ENCODE data around the gene HOXD13.

Gene HOXD13

GRCh38 chr2:176081376-176081836 is 11.1 kb upstream of the HOXD13 start:
- DNase-seq (ENCODE audit: low read depth in 2 of 2) = no peak

- DNase-seq (ENCODE audit: low read depth in 2 of 2) = no peak
Measured at GRCh38 chr2:176081837-176082524, 10.5 kb upstream of the HOXD13 start.

DNA sequence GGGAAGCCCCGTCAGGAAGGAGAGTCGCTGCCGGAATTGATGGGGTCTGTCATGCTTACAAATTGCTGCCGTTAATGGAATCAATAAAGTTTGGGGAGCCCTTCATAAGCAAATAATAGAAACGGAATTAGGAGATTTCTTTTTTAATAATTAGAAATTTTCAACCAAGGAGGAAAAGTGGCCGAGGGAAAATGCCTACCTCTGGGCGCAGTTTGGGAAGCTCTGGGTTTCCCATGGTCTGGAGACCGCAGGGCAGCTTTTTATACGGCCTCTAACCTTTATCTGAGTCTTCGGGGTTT is 10.0 kb upstream of the HOXD13 start:
- no peak for DNase-seq (ENCODE audit: low read depth in 2 of 2)

GRCh38 chr2:176082824-176083751 is 9.4 kb upstream of the HOXD13 start:
- no peak for DNase-seq (ENCODE audit: low read depth in 2 of 2)

DNA sequence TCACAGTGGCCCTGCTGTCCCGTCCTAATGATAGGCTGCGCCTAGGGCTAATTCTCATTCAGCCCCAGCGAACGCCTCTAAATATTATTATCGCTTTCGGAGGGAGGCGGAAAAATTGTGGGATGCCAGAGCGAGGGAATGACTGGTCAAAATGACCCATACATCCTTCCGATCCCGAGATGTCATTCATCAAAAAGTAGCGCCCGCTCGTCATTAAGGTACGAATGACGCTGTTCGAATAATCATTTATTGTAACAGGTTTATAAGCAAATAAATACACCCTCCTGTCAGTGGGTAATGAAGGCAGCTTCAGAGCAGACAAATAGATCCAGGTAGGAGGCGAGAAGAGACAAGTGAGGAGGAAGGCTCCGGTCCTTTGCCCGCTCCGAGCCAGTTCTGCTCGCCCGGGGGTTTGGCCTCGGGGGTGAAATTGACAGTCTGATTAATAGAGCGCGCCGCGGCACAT is 8.7 kb upstream of the HOXD13 start, which contains the start of gene EVX2:
TSS of gene EVX2 (minus strand) at position 167 of the 466 bp plus-strand sequence. CDS start 186 bp downstream, outside the sequence.
- DNase-seq (ENCODE audit: low read depth in 2 of 2) = no peak

DNA sequence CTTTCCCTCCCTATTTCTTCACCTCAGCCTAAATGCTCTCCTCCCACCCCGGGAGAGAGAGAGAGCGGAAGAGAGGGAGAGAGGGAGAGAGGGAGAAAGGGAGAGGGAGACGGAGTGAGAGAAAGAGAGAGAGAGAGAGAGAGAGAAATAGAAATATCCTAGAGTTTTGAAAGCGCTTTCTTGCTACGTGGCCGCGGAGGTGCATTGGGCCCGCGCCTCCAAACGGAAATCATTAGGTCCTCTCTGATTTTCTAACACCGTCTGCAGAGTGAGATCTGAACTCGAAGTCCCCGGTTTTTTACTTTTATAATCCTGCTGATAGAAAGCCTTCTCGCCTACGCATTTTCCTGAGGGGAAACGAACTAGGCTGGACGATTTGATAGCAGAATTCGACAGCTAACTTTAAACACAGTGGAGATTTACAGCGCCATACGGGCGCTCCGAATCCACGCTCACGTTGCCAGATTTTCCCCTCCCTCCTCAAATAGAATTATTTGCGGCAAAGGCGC is 7.9 kb upstream of the HOXD13 start:
- DNase-seq (ENCODE audit: low read depth in 2 of 2) = no peak

- no peak for DNase-seq (ENCODE audit: low read depth in 2 of 2)
Measured at GRCh38 chr2:176085120-176085788, 7.3 kb upstream of the HOXD13 start.

DNA sequence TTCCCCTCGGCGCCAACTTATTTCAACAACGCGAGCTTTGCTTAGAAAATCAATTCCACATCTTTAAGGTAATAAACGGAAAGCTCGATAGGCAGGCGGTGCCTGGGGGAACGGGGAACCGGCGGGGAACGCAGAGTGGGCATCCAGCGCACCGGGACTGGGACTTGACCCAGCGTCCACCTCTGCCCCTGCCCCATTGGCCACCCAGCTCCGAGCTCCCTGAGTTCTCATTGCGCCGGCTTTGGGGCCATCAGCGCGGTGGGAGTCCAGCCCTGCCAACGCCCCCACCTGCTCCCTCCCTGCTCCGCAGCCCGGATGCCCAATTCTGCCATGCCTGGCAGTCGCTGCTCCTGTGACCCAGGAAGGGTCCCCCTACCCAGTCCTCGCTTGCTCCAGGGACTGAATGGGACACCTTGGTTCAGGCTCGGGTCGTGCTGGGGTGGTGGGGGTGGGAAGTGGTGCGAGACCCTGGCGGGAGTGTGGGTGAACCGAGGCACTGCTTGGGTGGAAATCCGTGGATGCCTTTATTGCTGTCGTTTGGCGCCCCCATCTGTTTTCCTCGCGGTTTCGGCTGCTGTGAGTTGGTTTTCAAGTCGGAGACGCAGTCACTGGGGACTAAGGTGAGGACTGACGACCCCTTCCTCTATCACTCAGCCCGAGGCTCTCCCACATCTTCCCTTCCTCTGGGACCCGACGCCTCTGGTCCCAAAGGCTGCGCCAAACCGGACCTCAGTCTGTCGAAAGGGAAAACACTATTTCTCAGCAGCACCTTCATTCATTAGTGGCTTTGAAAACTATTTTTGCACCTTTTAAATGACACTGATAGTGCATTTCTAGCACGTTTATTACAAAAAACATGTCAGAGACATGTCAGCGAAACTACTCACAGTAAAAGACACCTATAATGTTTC is 6.4 kb upstream of the HOXD13 start:
- no peak for DNase-seq (ENCODE audit: low read depth in 2 of 2)

DNA sequence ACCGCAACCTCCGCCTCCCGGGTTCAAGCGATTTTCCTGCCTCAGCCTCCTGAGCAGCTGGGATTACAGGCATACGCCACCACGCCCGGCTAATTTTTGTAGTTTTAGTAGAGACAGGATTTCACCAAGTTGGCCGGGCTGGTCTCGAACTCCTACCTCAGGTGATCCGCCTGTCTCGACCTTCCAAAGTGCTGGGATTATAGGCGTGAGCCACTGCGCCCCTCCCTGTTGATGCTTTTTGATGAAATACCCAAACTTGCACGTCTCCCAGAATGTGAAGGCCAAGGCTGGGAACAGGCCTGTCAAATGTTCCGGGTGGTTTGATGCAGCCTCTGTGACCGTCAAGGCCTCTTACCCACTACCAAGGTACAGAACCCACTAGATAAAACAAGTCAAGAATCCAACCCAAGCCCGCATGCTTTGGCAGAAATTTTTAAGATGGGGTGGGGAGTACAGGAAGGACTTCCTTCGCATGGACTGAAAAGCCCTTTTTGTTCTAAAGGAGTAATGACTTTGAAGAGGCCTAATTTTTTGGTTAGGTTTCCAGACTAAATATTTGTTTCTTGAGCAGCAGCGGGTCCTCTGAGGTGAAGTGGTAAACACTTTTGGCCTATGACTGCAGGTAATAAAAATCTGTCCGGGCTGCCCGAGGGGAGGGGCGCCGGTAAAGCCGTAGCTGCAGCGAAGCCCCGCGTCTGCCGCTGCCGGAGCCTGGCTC is 5.0 kb upstream of the HOXD13 start:
- no peak for DNase-seq (ENCODE audit: low read depth in 2 of 2)

- DNase-seq (ENCODE audit: low read depth in 2 of 2) = no peak
Measured at GRCh38 chr2:176088048-176088936, 4.2 kb upstream of the HOXD13 start.

DNA sequence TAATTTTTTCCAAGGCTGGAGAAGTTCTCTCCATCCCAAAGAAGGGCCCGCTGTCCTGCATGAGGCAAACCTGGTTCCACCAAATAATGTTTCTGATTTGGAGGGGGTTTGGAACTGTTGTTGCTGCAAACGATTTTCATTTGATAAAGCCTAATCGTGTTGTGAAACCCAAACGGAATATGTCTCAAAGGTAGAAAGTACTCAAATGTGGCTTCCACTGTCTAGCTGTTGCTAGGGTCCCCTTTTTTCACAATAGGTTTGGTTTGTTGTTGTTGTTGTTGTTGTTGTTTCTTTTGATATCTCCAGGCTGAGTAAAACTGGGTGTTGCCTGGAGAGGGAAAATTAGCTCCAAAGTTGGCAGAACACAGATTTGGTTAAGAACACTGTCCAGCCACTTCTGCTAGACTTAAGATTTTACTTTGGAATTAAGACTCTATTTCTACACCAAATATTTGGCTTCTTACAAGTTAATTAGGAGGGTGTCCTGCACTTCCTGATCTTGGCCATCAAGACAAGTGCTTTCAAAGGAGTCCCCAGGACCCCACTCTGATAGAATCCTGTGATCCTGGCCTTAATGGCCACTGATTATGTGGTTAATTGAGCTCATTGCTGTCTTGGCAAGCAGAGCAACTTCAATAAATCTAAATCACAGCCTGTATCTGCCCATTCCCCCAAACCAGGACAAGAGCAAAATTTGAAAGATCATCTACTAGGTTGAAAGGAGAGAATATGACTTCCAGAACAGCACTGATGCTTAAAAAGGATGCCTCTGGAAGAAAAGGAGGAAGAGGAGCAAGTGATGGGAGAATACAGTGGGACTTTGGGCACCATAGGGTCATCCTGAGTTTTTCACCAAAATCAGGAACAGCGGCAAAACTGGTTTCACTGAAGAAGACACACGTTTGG is 3.3 kb upstream of the HOXD13 start:
- DNase-seq (ENCODE audit: low read depth in 2 of 2) = no peak

DNA sequence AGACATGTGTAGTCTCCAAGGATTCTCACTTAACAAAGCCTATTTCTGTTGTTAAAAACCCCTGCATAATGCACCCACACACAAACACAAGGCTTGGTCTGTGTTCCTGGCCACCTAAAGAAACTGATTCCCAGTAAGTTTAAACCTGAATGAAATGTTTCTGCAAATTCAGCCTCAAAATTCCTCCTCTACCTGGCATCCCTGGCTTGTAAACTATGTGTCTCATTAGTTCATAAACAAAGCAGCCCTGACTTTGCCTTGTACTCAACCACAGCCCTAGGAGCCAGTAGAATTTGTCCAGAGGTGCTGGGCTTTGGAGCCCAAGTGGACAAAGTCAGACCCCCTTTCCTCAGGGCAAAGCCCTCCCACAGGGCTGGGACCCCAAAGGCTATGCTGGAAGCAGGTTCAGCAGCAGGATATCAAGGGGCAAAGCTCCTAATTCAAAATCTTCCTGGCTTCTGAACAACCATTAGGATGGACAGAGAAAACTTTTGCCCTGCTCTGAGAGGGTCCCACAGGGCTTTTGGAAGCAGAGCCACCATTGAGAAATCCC is 2.6 kb upstream of the HOXD13 start:
- DNase-seq (ENCODE audit: low read depth in 2 of 2) = no peak

DNA sequence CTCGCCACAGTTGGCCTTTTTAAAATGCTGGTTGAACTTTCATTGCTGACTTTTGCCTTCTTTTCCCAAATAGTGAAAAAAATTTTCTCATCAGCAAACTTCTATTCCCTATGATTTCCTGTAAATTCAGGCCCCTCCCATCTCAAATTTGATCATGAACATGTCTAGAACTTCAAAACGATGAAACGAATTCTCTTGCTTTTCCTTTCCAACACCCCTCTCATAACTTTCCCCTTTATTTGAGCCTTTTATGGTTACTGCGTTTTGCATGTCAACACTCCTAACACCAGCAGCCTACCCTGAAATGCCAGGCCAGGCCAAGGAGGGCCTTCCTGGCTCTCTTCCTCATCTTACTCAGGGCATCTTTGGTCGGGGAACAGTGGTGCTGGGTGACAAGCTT is 1.7 kb upstream of the HOXD13 start:
- DNase-seq (ENCODE audit: low read depth in 2 of 2) = no peak

DNA sequence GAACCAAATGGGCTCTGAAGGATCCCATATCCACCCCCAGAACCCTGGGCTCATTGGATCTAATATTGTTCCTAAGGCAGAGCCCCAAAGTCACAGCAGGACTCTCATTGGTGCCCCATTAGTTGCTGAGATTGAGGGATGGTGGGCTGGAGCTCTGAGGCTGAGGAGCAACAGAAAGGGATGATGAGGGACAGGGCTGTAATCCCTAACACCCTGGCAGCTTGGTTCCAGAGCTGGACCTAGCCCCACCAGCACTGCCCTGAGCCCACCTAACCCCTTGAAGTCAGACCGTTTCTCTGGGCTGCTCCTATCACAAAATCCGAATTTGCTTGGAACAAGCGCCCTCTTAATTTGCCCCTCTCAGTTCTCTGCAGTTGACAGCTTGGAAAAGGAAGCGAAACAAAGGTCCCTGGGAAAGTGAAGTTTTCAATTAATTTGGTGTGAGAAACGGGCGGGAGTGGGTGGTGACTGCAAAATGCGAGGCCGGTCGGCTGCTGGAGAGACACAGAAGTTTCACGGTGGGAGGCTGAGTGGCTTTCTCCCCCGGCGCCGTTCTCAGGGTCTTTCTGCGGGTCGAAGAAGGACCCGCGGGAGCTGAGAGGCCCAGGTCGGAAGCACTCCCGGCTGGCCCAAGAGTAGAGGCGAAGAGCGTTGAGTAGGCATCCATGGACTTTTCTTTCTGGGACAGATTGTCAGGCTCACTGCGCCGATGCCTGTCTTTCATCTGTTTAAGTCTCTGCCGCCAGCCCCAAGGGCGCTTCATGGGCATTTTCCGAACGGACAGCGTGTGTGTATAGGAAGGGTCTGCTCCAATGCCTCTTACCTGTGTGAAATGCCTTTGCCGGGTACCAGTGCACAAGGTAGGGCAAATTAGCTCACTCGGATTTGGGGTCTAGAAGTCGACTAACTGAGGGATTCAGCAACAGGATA is 927 bp upstream of the HOXD13 start:
- DNase-seq (ENCODE audit: low read depth in 2 of 2) = no peak

GRCh38 chr2:176093145-176093897 is 800 bp downstream of the HOXD13 start:
- DNase-seq (ENCODE audit: low read depth in 2 of 2) = no peak

GRCh38 chr2:176093898-176094249 is 1.4 kb downstream of the HOXD13 start:
- no peak for DNase-seq (ENCODE audit: low read depth in 2 of 2)
